ENCODE measurements around the gene MED1. TPM values are rescaled to one million over a fixed set of nuclear protein-coding genes. Genes with fewer than 3 reads are reported as not detected.
"Not testable (repeated sequence)": the region's sequence is repeated elsewhere in the genome, so short reads cannot be mapped to it uniquely, and the experiment has no call there.

The MED1 gene, protein sequence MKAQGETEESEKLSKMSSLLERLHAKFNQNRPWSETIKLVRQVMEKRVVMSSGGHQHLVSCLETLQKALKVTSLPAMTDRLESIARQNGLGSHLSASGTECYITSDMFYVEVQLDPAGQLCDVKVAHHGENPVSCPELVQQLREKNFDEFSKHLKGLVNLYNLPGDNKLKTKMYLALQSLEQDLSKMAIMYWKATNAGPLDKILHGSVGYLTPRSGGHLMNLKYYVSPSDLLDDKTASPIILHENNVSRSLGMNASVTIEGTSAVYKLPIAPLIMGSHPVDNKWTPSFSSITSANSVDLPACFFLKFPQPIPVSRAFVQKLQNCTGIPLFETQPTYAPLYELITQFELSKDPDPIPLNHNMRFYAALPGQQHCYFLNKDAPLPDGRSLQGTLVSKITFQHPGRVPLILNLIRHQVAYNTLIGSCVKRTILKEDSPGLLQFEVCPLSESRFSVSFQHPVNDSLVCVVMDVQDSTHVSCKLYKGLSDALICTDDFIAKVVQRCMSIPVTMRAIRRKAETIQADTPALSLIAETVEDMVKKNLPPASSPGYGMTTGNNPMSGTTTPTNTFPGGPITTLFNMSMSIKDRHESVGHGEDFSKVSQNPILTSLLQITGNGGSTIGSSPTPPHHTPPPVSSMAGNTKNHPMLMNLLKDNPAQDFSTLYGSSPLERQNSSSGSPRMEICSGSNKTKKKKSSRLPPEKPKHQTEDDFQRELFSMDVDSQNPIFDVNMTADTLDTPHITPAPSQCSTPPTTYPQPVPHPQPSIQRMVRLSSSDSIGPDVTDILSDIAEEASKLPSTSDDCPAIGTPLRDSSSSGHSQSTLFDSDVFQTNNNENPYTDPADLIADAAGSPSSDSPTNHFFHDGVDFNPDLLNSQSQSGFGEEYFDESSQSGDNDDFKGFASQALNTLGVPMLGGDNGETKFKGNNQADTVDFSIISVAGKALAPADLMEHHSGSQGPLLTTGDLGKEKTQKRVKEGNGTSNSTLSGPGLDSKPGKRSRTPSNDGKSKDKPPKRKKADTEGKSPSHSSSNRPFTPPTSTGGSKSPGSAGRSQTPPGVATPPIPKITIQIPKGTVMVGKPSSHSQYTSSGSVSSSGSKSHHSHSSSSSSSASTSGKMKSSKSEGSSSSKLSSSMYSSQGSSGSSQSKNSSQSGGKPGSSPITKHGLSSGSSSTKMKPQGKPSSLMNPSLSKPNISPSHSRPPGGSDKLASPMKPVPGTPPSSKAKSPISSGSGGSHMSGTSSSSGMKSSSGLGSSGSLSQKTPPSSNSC (N-terminal part only)
- total RNA-seq: 18.9 and 32.2 TPM in 2 replicates

GRCh38 chr17:39450847-39451581 is at the start of gene MED1:
Gene MED1, minus strand, starts transcription at chr17:39451263. Its CDS starts 201 bp downstream, at chr17:39451062.
- DNase-seq: peak; percentile 99

DNA sequence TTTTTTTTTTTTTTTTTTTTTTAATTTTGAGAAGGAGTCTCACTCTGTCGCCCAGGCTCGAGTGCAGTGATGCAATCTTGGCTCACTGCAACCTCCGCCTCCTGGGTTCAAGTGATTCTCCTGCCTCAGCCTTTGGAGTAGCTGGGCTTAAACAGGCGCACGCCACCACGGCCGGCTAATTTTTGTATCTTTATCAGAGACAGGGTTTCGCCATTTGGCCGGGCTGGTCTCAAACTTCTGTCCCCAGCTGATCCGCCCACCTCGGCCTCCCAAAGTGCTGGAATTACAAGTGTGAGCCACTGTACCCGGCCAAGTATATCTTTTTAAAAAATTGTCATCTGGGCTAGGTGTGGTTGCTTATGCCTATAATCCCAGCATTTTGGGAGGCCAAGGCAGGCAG is 45.9 kb upstream of the MED1 start:
- DNase-seq: not testable (repeated sequence)

DNA sequence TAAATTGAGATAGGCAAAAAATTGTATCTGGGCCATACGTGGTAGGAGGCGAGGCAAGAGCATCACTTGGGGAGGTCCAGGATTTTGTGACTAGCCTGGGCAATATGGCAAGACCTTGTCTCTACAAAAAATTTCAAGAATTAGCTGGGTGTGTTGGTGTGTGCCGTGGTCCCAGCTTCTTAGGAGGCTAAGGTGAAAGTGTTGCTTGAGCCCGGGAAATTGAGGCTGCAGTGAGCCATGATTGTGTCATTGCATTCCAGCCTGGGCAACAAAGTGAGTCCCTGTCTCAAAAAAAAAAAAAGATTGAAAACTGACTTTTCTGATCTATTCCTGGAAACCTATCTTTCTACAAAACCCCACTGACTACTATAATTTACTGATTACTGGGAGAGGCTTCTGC is 36.9 kb upstream of the MED1 start:
- DNase-seq: no peak

GRCh38 chr17:39487490-39487889 is 36.4 kb upstream of the MED1 start:
- not testable (repeated sequence) for DNase-seq

GRCh38 chr17:39486242-39486641 is 35.2 kb upstream of the MED1 start:
- no peak for DNase-seq

DNA sequence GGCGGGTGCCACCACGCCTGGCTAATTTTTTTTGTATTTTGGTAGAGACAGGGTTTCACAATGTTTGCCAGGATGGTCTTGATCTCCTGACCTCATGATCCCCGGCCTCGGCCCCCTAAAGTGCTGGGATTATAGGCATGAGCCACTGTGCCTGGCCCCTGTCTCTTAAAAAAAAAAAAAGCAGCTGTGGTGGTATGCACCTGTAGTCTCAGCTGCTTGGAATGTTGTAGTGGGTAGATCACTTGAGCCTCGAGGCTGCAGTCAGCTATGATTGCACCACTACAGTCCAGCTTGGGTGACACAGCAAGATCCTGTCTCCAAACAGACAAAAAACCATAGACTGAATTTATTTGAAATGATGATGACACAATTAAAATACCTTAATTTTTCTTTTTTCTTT is 34.5 kb upstream of the MED1 start:
- no peak for DNase-seq

DNA sequence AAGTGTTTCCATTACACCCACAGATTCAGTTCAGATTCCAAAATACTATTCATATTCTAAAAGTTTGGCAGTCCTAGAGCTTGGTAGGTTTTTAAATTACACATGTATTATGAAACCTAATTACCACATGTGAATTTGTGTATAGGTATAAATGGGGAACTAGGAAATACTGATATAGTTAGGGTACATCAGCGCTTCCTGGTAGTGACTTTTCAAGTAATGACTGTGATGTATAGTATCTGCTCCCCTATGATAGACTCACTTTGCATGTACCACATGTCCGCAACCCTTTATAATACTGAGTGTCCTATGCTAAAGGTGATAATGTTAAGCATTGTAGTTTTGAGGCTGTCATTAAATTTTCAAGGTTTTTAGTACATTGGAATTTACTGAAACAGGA is 33.1 kb upstream of the MED1 start:
- no peak for DNase-seq

DNA sequence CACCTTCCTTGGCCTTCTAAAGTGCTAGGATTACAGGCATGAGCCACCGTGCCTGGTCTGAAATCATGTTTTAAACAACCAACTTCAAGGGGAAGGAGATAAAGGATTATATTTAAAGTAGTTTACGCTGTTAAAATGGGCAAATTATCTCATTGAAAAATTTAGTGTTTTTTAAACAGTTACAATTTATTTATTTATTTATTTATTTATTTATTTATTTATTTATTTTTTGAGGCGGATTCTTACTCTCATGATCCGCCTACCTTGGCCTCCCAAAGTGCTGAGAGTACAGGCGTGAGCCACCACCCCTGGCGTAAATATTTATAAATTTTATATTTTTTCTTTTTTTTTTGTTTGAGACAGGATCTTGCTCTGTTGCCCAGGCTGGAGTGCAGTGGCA is 32.4 kb upstream of the MED1 start:
- DNase-seq: no peak

DNA sequence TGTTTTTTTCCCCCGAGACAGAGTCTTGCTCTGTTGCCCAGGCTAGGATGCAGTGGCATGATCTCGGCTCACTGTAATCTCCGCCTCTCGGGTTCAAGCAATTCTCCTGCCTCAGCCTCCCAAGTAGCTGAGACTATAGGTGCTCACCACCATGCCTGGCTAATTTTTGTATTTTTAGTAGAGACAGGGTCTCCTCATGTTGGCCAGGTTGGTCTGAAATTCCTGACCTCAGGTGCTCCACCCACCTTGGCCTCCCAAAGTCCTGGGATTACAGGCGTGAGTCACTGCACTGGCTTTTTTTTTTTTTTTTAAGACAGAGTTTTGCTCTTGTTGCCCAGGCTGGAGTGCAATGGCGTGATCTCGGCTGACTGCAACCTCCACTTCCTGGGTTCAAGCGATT is 28.6 kb upstream of the MED1 start:
- not testable (repeated sequence) for DNase-seq

DNA sequence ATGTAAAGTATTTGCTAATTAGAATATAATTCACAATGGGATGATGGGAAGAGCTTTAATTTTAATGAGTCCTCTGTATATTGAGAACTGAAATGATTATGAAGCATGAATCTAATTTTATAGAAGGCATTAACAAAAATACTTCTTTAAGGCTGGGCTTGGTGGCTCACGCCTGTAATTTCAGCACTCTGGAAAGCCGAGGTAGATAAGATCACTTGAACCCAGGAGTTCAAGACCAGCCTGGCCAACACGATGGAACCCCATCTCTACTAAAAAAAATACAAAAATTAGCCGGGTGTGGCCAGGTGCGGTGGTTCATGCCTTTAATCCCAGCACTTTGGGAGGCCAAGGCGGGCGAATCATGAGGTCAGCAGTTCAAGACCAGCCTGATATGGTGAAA is 22.2 kb upstream of the MED1 start:
- DNase-seq: no peak

GRCh38 chr17:39468610-39469009 is 17.5 kb upstream of the MED1 start:
- DNase-seq: not testable (repeated sequence)

DNA sequence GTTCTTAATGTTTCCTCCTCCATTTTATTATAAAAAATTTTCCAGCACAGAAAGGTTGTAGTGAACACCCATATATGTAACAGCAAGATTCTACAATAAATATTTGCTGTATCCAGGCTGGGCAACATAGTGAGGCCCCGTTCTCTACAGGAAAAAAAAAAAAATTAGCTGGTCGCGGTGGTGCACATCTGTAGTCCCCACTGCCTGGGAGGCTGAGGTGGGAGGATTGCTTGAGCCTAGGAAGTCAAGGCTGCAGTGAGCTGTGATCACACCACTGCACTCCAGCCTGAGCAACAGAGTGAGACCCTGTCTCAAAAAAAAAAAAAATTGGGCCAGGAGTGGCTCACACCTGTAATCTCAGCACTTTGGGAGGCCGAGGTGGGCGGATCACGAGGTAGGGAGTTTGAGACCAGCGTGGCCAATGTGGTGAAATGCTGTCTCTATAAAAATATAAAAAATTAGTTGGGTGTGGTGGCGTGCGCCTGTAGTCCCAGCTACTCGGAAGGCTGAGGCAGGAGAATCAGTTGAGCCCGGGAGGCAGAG is 13.6 kb upstream of the MED1 start:
- DNase-seq: not testable (repeated sequence)

DNA sequence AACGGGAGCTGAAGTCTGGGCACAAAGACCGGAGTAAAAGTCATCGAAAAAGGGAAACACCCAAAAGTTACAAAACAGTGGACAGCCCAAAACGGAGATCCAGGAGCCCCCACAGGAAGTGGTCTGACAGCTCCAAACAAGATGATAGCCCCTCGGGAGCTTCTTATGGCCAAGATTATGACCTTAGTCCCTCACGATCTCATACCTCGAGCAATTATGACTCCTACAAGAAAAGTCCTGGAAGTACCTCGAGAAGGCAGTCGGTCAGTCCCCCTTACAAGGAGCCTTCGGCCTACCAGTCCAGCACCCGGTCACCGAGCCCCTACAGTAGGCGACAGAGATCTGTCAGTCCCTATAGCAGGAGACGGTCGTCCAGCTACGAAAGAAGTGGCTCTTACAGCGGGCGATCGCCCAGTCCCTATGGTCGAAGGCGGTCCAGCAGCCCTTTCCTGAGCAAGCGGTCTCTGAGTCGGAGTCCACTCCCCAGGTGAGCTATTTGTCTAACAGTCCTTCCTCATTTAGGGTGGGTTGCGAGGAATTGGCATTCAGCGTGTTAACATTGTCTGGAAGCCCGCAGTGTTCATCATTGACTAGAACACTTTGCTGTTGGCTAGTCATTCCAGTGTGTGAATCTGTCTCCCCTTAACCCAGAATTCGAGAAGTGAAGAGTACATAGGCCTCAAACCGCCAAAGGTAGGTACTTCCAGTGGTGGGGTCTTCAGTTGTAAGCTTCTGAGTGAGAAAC is 11.7 kb upstream of the MED1 start:
- DNase-seq: peak; percentile 36

GRCh38 chr17:39461926-39462569 is 11.0 kb upstream of the MED1 start:
- peak; percentile 58 for DNase-seq

- DNase-seq: peak; percentile 99
Observed at GRCh38 chr17:39461113-39461925, 10.3 kb upstream of the MED1 start, which contains the start of gene CDK12. Gene CDK12, plus strand, starts transcription at chr17:39461486. Its CDS starts 586 bp downstream, at chr17:39462072.

GRCh38 chr17:39455919-39456318 is 4.9 kb upstream of the MED1 start:
- DNase-seq: no peak

GRCh38 chr17:39450051-39450450 is 1.0 kb downstream of the MED1 start:
- no peak for DNase-seq

DNA sequence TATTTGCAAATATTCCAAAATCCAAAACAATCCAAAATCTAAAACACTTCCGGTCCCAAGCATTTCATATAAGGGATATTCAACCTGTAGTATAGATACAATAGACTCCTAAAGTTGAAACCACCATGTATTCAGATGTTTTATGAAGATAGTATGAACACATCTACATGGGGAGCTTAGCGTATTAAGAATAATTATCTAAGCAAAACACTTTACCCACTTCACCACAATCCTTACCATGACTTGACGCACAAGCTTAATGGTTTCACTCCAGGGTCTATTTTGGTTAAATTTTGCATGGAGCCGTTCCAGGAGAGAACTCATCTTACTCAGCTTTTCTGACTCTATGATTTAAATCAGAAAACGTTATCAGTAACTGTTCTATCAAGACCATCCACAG is 3.5 kb downstream of the MED1 start:
- DNase-seq: no peak

DNA sequence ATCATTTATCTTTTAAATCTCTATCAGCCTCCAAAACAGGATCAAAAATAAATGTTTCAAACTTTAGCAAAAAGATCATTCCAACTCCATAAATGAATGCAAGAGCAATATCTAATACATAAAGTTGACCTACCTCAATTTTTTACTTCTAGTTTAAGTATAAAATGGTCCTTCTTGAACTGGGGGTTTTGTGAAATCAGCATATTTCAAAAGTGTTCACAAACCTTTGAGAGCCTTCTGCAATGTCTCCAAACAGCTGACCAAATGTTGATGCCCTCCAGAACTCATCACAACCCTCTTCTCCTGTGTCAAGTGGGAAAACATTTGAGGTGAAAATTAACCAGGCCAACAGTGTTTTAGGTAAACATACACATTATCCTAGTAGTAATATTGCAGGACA is 7.7 kb downstream of the MED1 start:
- DNase-seq: no peak
